ENCODE results near the gene OR4C16. TPM values are rescaled to one million over a fixed set of nuclear protein-coding genes. Genes with fewer than 3 reads are reported as not detected.

The OR4C16 gene, protein sequence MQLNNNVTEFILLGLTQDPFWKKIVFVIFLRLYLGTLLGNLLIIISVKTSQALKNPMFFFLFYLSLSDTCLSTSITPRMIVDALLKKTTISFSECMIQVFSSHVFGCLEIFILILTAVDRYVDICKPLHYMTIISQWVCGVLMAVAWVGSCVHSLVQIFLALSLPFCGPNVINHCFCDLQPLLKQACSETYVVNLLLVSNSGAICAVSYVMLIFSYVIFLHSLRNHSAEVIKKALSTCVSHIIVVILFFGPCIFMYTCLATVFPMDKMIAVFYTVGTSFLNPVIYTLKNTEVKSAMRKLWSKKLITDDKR
- total RNA-seq (2022; extraction: Qiagen RNA extraction; ENCODE audit: low read depth): not detected in 5 replicates

GRCh38 chr11:55571828-55572227 lies at the start of gene OR4C16:
TSS of gene OR4C16 (plus strand) at chr11:55572128. CDS start at chr11:55572128, 0 bp downstream.

DNA sequence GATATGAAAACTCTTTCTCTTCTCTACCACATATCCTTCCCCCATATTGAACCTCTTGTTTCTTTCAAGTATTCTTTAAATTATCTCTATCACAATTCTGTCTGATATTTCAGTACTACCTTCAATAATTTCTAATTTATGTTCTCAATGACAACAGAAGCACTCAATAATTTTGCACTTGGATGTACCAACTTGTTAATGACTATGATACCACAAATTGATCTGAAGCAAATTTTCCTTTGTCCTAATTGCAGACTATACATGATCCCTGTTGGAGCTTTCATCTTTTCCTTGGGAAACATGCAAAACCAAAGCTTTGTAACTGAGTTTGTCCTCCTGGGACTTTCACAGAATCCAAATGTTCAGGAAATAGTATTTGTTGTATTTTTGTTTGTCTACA lies 17.8 kb upstream of the OR4C16 start, which contains the start of gene OR4C15:
TSS of gene OR4C15 (plus strand) at position 301 of the 400 bp plus-strand sequence. CDS start at position 301, 0 bp downstream.

DNA sequence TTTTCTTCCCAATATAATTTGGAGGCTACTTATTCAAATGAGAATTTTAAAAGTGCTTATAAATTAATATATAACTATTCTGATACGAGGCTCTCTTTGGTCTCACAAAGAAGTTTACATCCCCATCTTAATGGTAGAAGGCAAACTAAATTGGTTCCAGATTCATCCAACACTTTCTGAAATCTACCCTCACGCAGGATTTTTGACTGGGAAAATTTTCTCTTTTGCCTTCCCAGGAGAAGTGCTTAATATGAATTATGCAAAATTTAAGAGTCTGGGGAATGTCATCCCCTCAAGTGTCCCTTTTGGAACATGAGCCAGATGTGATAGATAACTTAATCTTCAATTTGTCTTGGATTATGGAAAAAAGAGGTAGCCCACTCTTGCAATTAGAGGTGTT lies 35.6 kb downstream of the OR4C16 start, which contains the start of gene OR4C11:
TSS of gene OR4C11 (minus strand) at position 101 of the 400 bp plus-strand sequence. CDS start 3,272 bp downstream, outside the sequence.

Other genes starting within 250 kb of the OR4C16 start
- gene OR4A16, start 228.9 kb upstream of the OR4C16 start, total RNA-seq (2022; extraction: Qiagen RNA extraction; ENCODE audit: low read depth): not detected in 5 replicates
- gene OR4A15, start 204.2 kb upstream of the OR4C16 start, total RNA-seq (2022; extraction: Qiagen RNA extraction; ENCODE audit: low read depth): not detected in 5 replicates
- not detected in 5 replicates for gene OR4C15, start 17.7 kb upstream of the OR4C16 start, total RNA-seq (2022; extraction: Qiagen RNA extraction; ENCODE audit: low read depth)
- not detected in 5 replicates for gene OR4C11, start 35.5 kb downstream of the OR4C16 start, total RNA-seq (2022; extraction: Qiagen RNA extraction; ENCODE audit: low read depth)
- gene OR4P4, start 63.0 kb downstream of the OR4C16 start, total RNA-seq (2022; extraction: Qiagen RNA extraction; ENCODE audit: low read depth): not detected in 5 replicates
- gene OR4S2, start 76.2 kb downstream of the OR4C16 start, total RNA-seq (2022; extraction: Qiagen RNA extraction; ENCODE audit: low read depth): not detected in 5 replicates
- gene OR4C6, start 90.1 kb downstream of the OR4C16 start, total RNA-seq (2022; extraction: Qiagen RNA extraction; ENCODE audit: low read depth): not detected in 5 replicates
- gene OR5D13, start 201.3 kb downstream of the OR4C16 start, total RNA-seq (2022; extraction: Qiagen RNA extraction; ENCODE audit: low read depth): not detected in 5 replicates
- gene OR5D14, start 223.4 kb downstream of the OR4C16 start, total RNA-seq (2022; extraction: Qiagen RNA extraction; ENCODE audit: low read depth): not detected in 5 replicates
- gene OR5L1, start 239.2 kb downstream of the OR4C16 start, total RNA-seq (2022; extraction: Qiagen RNA extraction; ENCODE audit: low read depth): not detected in 5 replicates
- gene OR5D18, start 247.5 kb downstream of the OR4C16 start, total RNA-seq (2022; extraction: Qiagen RNA extraction; ENCODE audit: low read depth): not detected in 5 replicates

Measured in A549 treated with DMSO at 1 μM for 4 hours (cell line).